Mesenchymal stem cell (in vitro differentiated cells and primary cell): ENCODE measurements around the gene IQCH.
"Not testable (repeated sequence)": the region's sequence is repeated elsewhere in the genome, so short reads cannot be mapped to it uniquely, and the experiment has no call there.

ENCODE experiments used
- DNase-seq: peaks from one replicate; pipeline ENCODE4 v3.0.0-alpha.2; 2013
- H2AFZ ChIP-seq: one replicate; pipeline ENCODE4 v1.6.1; 2013; ENCODE audit warnings: low read depth, mild to moderate bottlenecking, control low read depth, inconsistent platforms, low read length, moderate library complexity
- H2AK5ac ChIP-seq: 2 replicates; pipeline ENCODE4 v1.6.1; 2013; ENCODE audit warnings: low read length, moderate library complexity, mild to moderate bottlenecking, inconsistent platforms; ENCODE audit not compliant: severe bottlenecking
- H2BK120ac ChIP-seq: one replicate; pipeline ENCODE4 v1.6.1; 2013; ENCODE audit warnings: low read depth, mild to moderate bottlenecking, inconsistent platforms, low read length, moderate library complexity
- H2BK12ac ChIP-seq, 2 experiments: one replicate each; pipeline ENCODE4 v1.6.1; 2013; ENCODE audit warnings: inconsistent platforms in 2 of 2, low read length in 2 of 2, mild to moderate bottlenecking in 2 of 2, moderate library complexity in 2 of 2, control low read depth in 1 of 2
- H2BK15ac ChIP-seq: one replicate; pipeline ENCODE4 v1.6.1; 2013; ENCODE audit warnings: mild to moderate bottlenecking, low read depth, inconsistent platforms; ENCODE audit not compliant: poor library complexity, severe bottlenecking
- H2BK5ac ChIP-seq: 2 replicates; pipeline ENCODE4 v1.6.1; 2013; ENCODE audit warnings: low read depth, mild to moderate bottlenecking, low read length, control low read depth, inconsistent platforms; ENCODE audit not compliant: poor library complexity, severe bottlenecking
- H3K14ac ChIP-seq, 2 experiments: one replicate each; pipeline ENCODE4 v1.6.1; 2013; ENCODE audit warnings: inconsistent platforms in 2 of 2, low read length in 2 of 2, control low read depth in 1 of 2, mild to moderate bottlenecking in 1 of 2, moderate library complexity in 1 of 2
- H3K18ac ChIP-seq, 2 experiments: one replicate each; pipeline ENCODE4 v1.6.1; 2013; ENCODE audit warnings: inconsistent platforms in 2 of 2, low read length in 2 of 2, control low read depth in 1 of 2, low read depth in 1 of 2, mild to moderate bottlenecking in 1 of 2
- H3K23ac ChIP-seq, 2 experiments: one replicate each; pipeline ENCODE4 v1.6.1; 2013; ENCODE audit warnings: inconsistent platforms in 2 of 2, low read length in 2 of 2, mild to moderate bottlenecking in 2 of 2, moderate library complexity in 2 of 2, control low read depth in 1 of 2
- H3K27ac ChIP-seq: 2 replicates; pipeline ENCODE4 v1.5.1; 2013; ENCODE audit warnings: mild to moderate bottlenecking, moderate library complexity, low read length, control low read depth, inconsistent platforms; ENCODE audit not compliant: poor library complexity, severe bottlenecking
- H3K27me3 ChIP-seq, 2 experiments: 2 replicates each; pipeline versions ENCODE4 v1.6.1 to v1.7.0; 2013; ENCODE audit warnings: low read length in 2 of 2, mild to moderate bottlenecking in 2 of 2, moderate library complexity in 2 of 2, control low read depth in 1 of 2, inconsistent platforms in 1 of 2; ENCODE audit not compliant: control insufficient read depth in 1 of 2, insufficient read depth in 1 of 2
- H3K36me3 ChIP-seq, 2 experiments: 2 replicates each; pipeline versions ENCODE4 v1.6.1 to v1.7.0; 2013; ENCODE audit warnings: low read length in 2 of 2, control low read depth in 1 of 2, inconsistent platforms in 1 of 2, low read depth in 1 of 2, mild to moderate bottlenecking in 1 of 2; ENCODE audit not compliant: insufficient read depth in 2 of 2, control insufficient read depth in 1 of 2
- H3K4ac ChIP-seq, 2 experiments: one replicate each; pipeline ENCODE4 v1.6.1; 2013; ENCODE audit warnings: inconsistent platforms in 2 of 2, low read length in 2 of 2, mild to moderate bottlenecking in 2 of 2, moderate library complexity in 2 of 2, control low read depth in 1 of 2, low read depth in 1 of 2
- H3K4me1 ChIP-seq: 2 replicates; pipeline ENCODE4 v1.6.1; 2013; ENCODE audit warnings: low read depth, low read length, control low read depth; ENCODE audit not compliant: control insufficient read depth, insufficient read depth
- H3K4me2 ChIP-seq: 2 replicates; pipeline ENCODE4 v1.6.1; 2013; ENCODE audit warnings: low read length, mild to moderate bottlenecking, inconsistent platforms; ENCODE audit not compliant: poor library complexity, severe bottlenecking
- H3K4me3 ChIP-seq, 2 experiments: 2 replicates each; pipeline versions ENCODE4 v1.5.1 to v1.7.0; 2013; ENCODE audit warnings: low read length in 2 of 2, mild to moderate bottlenecking in 2 of 2, control low read depth in 1 of 2, low read depth in 1 of 2; ENCODE audit not compliant: insufficient read depth in 1 of 2
- H3K79me1 ChIP-seq: replicated peaks from 2 replicates; pipeline ENCODE4 v1.6.1; 2013; ENCODE audit warnings: mild to moderate bottlenecking, control low read depth, low read length, inconsistent platforms; ENCODE audit not compliant: poor library complexity, severe bottlenecking
- H3K9ac ChIP-seq: 2 replicates; pipeline ENCODE4 v1.7.0; 2013; ENCODE audit warnings: mild to moderate bottlenecking, low read length, moderate library complexity
- H3K9me3 ChIP-seq: 2 replicates; pipeline ENCODE4 v1.7.0; 2013; ENCODE audit warnings: mild to moderate bottlenecking, low read length; ENCODE audit not compliant: control insufficient read depth
- H4K8ac ChIP-seq: one replicate; pipeline ENCODE4 v1.6.1; 2013; ENCODE audit warnings: inconsistent platforms, mild to moderate bottlenecking, low read length, moderate library complexity
- H4K91ac ChIP-seq: one replicate; pipeline ENCODE4 v1.6.1; 2013; ENCODE audit warnings: mild to moderate bottlenecking, low read length, inconsistent platforms
- WGBS: methylation state at CpG from one replicate; pipeline ENCODE4 v1.1.7; 2013; ENCODE audit warnings: mixed read lengths; 5-methylcytosine and 5-hydroxymethylcytosine counted together

The IQCH gene

DNA sequence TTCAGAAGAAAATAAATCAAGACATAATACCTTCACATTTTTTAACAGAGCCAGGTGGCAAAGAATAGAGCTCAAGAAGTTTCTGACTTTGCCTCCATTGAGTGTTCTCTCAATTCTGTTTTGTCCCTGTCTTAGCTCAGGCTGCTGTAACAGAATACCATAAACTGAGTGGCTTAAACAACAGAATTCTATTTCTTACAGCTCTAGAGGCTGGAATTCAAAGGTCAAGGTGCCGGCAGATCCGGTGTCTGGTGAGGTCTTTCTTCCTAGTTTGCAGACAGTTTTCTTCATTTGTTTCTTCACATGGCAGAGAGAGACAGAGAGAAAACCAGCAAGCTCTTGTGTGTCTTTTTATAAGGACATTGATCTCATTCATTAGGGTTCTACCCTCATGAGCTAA lies 25.6 kb downstream of the IQCH start:
- DNase-seq = peak; percentile 10
- Histone ChIP-seq H3K23ac (no peak overlapping the region), H3K9ac (no peak overlapping the region), H2BK5ac (no peak overlapping the region), H3K4me2 (no peak overlapping the region), H3K27ac (no peak overlapping the region), H2BK12ac (no peak overlapping the region), H3K36me3 (no peaks in the 10 kb centered on the region), H3K4ac (no peak overlapping the region), H3K27me3 (no peaks in the 10 kb centered on the region), H3K4me1 (no peaks in the 10 kb centered on the region), H4K8ac (no peak overlapping the region), H2BK15ac (no peak overlapping the region), H3K18ac (no peak overlapping the region), H2BK120ac (no peak overlapping the region), H3K4me3 (no peak overlapping the region), H3K14ac (no peak overlapping the region), H3K79me1 (no peaks in the 10 kb centered on the region), H2AFZ (no peak overlapping the region), H4K91ac (no peak overlapping the region), H2AK5ac (no peak overlapping the region), H3K9me3 (peaks cover 9% of the 10 kb centered on the region)
- WGBS = 30% methylated on average over 2 of the region's 2 CpGs

DNA sequence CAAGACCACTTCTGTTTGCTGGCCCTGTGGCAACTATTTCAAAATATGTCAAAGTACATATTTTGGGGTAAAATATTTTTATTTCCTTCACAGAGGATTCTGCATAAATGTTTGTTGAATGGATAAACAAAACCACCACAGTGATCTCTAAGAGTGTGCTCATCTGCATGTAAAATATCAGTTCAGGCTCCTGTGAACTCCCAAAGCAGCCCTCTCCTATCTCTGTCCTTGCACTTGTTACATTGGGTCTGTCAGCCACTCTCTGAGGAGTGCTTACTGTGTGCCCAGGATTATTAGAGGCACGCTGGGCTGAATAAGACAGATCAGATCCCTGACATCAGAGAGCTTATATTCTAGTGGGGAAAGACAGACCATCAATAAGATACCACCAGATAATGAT lies 27.1 kb downstream of the IQCH start:
- DNase-seq = no peak
- H3K23ac ChIP-seq = no peak overlapping the region
- H3K4me1 ChIP-seq = no peaks in the 10 kb centered on the region
- no peak overlapping the region for H3K4me3 ChIP-seq
- no peaks in the 10 kb centered on the region for H3K79me1 ChIP-seq
- H3K9me3 ChIP-seq = peaks cover 10% of the 10 kb centered on the region
- no peak overlapping the region for H3K14ac ChIP-seq
- H2AFZ ChIP-seq = no peak overlapping the region
- H3K4ac ChIP-seq = no peak overlapping the region
- H2BK120ac ChIP-seq = no peak overlapping the region
- H4K91ac ChIP-seq = no peak overlapping the region
- H3K9ac ChIP-seq = no peak overlapping the region
- no peak overlapping the region for H4K8ac ChIP-seq
- no peaks in the 10 kb centered on the region for H3K27me3 ChIP-seq
- no peak overlapping the region for H2BK15ac ChIP-seq
- no peak overlapping the region for H2AK5ac ChIP-seq
- no peaks in the 10 kb centered on the region for H3K36me3 ChIP-seq
- no peak overlapping the region for H2BK5ac ChIP-seq
- H3K18ac ChIP-seq = no peak overlapping the region
- WGBS = 60% methylated on average over 1 of the region's 1 CpG
- no peak overlapping the region for H3K27ac ChIP-seq
- no peak overlapping the region for H3K4me2 ChIP-seq
- H2BK12ac ChIP-seq = no peak overlapping the region

GRCh38 chr15:67285625-67286024 lies 31.0 kb downstream of the IQCH start:
- H3K23ac ChIP-seq, H3K4me2 ChIP-seq, H2BK120ac ChIP-seq, H4K8ac ChIP-seq, H3K36me3 ChIP-seq, H3K27me3 ChIP-seq, H3K18ac ChIP-seq, H2BK12ac ChIP-seq, H2AK5ac ChIP-seq, H3K27ac ChIP-seq, H3K9ac ChIP-seq, DNase-seq, H2BK5ac ChIP-seq, H3K14ac ChIP-seq, H3K4ac ChIP-seq, H2BK15ac ChIP-seq, H2AFZ ChIP-seq, H3K4me3 ChIP-seq, H3K4me1 ChIP-seq, H3K79me1 ChIP-seq, H4K91ac ChIP-seq: not testable (repeated sequence)
- H3K9me3 ChIP-seq = peaks cover 19% of the 10 kb centered on the region

DNA sequence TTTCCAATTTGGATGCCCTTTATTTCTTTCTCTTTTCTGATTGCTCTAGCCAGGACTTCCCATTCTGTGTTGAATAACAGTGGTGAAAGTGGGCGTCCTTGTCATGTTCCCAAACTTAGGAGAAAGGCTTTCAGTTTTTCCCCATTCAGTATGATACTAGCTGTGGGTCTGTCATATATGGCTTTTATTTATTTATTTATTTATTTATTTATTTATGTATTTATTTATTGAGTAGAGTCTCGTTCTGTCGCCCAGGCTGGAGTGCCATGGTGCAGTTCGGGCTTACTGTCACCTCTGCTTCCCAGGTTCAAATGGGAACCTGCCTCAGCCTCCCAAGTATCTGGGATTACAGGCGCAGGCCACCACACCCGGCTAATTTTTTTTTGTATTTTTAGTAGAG lies 31.8 kb downstream of the IQCH start:
- H3K4me3 ChIP-seq, H3K36me3 ChIP-seq, H3K9ac ChIP-seq, H3K4me2 ChIP-seq, H2BK5ac ChIP-seq, H3K4me1 ChIP-seq, H3K4ac ChIP-seq, H2BK12ac ChIP-seq, H2BK120ac ChIP-seq, H3K27ac ChIP-seq, H3K18ac ChIP-seq, H4K91ac ChIP-seq, DNase-seq, H2AFZ ChIP-seq, H2AK5ac ChIP-seq, H3K79me1 ChIP-seq, H4K8ac ChIP-seq, H3K14ac ChIP-seq, H2BK15ac ChIP-seq, H3K27me3 ChIP-seq, H3K23ac ChIP-seq: not testable (repeated sequence)
- 83% methylated on average over 3 of the region's 6 CpGs for WGBS
- H3K9me3 ChIP-seq = peaks cover 19% of the 10 kb centered on the region
